ENCODE results near the gene DCDC2C.

Gene DCDC2C

DNA sequence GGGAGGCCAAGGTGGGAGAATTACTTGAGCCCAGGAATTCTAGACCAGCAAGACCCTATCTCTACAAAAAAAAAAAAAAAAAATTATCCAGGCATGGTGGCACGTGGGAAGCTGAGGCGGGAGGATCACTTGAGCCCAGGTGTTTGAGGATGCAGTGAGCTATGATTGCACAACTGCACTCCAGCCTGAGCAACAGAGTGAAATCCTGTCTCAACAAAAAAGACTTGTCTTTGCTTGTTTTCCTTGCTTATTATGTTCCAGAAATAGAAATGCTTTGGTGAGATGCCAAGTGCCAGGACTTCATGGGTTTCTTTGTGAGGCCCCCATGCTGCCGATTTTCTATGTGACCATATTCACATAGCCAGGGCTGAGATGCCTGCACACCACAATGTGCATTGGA, 9.0 kb downstream of the DCDC2C start:
- Histone ChIP-seq H3K4me1 (ENCODE audit: insufficient read depth, low read length) (no peaks in the 10 kb centered on the region), H3K36me3 (ENCODE audit: insufficient read depth, low read length) (no peaks in the 10 kb centered on the region), H3K9ac (ENCODE audit: low read depth, low read length) (no peak overlapping the region), H3K9me3 (ENCODE audit: control insufficient read depth, insufficient read depth, low read length) (no peaks in the 10 kb centered on the region)

DNA sequence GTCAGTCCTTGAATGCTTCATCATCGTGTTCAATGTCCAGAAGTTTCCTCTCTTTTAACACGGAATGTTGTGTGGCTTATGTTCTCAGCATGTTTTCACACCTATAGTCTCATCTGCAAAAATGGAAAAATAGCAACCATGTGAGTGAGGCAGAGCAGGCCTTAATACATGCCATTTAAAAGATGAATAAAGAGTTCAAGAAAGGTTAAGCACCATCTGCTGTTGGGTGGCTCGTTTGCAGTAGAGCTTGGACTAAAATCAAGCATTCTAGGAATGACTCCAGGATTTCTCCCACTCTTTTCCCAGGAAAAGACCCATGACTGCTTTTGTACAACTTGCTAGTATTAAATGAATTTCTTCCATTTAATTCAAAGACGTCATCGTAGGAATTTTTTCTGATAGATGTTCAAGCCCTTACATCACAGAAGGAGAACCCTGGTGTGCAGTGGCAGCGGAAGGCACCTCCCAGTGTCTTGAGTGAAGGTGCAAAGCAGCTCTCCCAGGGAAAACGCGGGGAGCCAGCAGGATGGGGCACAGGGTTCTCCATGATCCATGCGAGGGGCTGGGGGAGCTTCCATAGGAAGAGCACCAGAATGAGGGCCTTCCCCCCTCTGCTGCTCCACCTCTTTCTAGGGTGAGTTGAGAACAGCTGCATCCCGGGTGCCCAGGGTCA, 9.6 kb downstream of the DCDC2C start:
- Histone ChIP-seq H3K4me1 (ENCODE audit: insufficient read depth, low read length) (no peaks in the 10 kb centered on the region), H3K9me3 (ENCODE audit: control insufficient read depth, insufficient read depth, low read length) (no peaks in the 10 kb centered on the region), H3K36me3 (ENCODE audit: insufficient read depth, low read length) (no peaks in the 10 kb centered on the region), H3K9ac (ENCODE audit: low read depth, low read length) (no peak overlapping the region)

DNA sequence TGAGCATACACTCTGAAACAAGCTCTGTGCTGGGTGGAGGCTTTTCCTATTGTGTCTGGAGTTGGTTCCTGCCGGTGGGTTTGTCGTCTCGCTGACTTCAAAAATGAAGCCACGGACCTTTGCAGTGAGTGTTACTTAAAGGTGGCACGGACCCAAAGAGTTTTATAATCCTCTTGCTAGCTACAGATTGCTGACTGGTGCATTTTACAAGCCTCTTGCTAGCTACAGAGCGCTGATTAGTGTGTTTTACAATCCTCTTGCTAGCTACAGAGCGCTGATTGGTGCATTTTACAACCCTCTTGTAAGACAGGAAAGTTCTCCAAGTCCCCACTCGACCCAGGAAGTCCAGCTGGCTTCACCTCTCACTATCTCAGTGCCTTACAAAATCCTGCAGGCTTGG, 15.3 kb downstream of the DCDC2C start:
- H3K9ac ChIP-seq (ENCODE audit: low read depth, low read length): no peak overlapping the region
- no peaks in the 10 kb centered on the region for H3K36me3 ChIP-seq (ENCODE audit: insufficient read depth, low read length)
- H3K4me1 ChIP-seq (ENCODE audit: insufficient read depth, low read length): no peaks in the 10 kb centered on the region
- H3K9me3 ChIP-seq (ENCODE audit: control insufficient read depth, insufficient read depth, low read length): 0 out of 2 replicates have a peak, but pooled peaks cover 3% of the 10 kb centered on the region

GRCh38 chr2:3725002-3725401, 21.6 kb downstream of the DCDC2C start:
- Histone ChIP-seq H3K36me3 (ENCODE audit: insufficient read depth, low read length) (no peaks in the 10 kb centered on the region), H3K4me1 (ENCODE audit: insufficient read depth, low read length) (no peaks in the 10 kb centered on the region), H3K9ac (ENCODE audit: low read depth, low read length) (no peak overlapping the region), H3K9me3 (ENCODE audit: control insufficient read depth, insufficient read depth, low read length) (0 out of 2 replicates have a peak, but pooled peaks cover 3% of the 10 kb centered on the region)

- Histone ChIP-seq H3K4me1 (ENCODE audit: insufficient read depth, low read length) (no peaks in the 10 kb centered on the region), H3K9ac (ENCODE audit: low read depth, low read length) (no peak overlapping the region), H3K9me3 (ENCODE audit: control insufficient read depth, insufficient read depth, low read length) (0 out of 2 replicates have a peak, but pooled peaks cover 2% of the 10 kb centered on the region), H3K36me3 (ENCODE audit: insufficient read depth, low read length) (no peaks in the 10 kb centered on the region)
These were observed 22.3 kb downstream of the DCDC2C start for GRCh38 chr2:3725458-3726250.

DNA sequence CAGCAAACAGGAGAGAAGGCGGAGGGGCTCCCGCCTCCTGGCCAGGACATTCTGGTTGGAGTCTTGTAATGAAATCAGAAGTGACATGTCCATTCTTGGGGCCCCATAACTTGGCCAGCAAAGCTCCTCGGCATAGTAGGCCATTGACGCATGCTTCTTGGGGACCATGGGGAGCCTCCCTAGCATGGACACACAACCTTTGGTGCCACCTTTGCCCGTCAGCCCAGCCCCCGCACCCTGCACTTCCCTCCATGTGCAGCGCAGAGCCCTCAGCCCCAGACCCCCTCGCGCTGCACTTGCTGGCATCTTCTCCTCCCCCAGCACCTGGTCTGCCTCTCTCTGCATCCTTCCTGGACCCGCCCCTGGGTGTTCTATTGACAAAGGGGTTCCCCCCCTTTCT, 23.1 kb downstream of the DCDC2C start:
- Histone ChIP-seq H3K9ac (ENCODE audit: low read depth, low read length) (no peak overlapping the region), H3K9me3 (ENCODE audit: control insufficient read depth, insufficient read depth, low read length) (no peaks in the 10 kb centered on the region), H3K36me3 (ENCODE audit: insufficient read depth, low read length) (no peaks in the 10 kb centered on the region), H3K4me1 (ENCODE audit: insufficient read depth, low read length) (no peaks in the 10 kb centered on the region)

DNA sequence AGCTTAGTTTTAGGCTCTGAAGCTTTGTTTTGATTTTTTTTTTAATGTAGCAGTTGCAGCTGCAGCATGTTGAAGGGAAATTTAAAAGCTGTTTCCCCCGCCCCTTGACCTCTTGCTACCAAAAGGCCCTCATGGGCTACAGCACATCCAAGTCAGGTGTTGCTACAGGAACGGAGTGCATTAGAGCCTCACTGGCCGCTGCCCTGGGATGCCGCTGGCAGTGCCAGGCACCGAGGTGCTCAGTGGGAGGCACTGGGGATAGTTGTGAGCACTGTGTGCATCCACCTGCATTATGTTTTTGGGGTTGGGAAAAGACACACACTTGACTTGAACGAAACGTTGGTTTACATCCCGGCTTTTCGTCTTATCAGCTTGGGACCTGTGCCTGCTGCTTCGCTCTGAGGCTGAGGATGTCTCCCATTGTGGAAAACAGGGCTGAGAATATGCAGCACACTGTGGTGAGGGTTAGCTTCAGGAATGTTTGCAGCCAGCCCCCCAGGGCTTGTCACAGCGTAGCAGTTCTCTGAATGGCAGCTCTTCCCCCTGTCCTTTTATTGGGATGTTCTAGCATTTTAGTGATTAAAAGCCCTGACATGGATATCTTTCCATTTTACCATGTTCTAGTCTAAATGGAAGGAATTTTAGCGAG, 24.1 kb downstream of the DCDC2C start:
- no peaks in the 10 kb centered on the region for H3K36me3 ChIP-seq (ENCODE audit: insufficient read depth, low read length)
- H3K9me3 ChIP-seq (ENCODE audit: control insufficient read depth, insufficient read depth, low read length): no peaks in the 10 kb centered on the region
- peak overlapping the region; percentile 49; the same call in 1 of the 2 replicates for H3K9ac ChIP-seq (ENCODE audit: low read depth, low read length)
- H3K4me1 ChIP-seq (ENCODE audit: insufficient read depth, low read length): no peaks in the 10 kb centered on the region

DNA sequence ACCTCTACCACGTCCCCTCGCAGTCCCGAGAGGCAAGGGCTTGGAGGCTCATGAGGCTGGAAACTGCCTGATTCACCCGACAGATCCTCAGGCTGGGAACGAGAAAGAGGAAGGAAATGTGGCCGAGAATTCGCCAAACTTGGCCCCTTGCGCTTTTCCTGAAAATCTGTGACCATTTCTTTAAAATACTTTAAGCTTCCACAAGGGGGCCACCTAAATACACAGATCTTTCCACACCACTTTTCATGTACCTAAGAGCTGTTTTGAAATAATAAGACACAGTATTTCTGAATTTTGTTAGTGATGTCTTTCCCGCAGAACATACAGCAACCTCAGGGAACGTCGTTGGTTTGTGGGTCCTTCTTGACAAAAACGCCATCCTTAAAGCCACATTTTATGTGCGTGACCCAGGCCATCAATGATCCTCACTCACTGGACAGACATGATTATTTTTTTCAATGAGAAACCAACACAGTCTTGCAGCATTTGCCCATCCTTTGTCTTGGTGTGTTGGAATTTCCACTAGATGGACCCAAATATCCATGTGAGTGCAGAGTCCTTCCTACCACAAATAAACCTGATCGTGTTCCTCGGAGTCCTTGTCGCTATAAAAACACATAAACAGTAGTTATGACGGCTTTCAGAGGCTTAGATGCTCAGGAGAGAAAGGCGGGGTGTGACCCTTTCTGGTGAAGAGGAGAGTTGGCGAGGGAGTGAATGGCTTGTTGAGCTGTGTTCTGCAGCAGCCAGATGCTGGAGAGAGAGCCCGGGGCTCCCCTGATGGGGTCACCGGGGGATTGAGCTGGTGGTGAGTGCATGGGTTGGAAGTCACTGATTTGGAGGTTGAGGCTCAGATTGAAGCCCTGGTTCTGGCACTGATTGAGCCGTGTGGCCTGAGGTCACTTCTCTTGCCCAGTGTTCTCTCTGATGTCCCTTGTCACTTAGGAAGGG, 25.0 kb downstream of the DCDC2C start:
- Histone ChIP-seq H3K9me3 (ENCODE audit: control insufficient read depth, insufficient read depth, low read length) (no peaks in the 10 kb centered on the region), H3K4me1 (ENCODE audit: insufficient read depth, low read length) (no peaks in the 10 kb centered on the region), H3K9ac (ENCODE audit: low read depth, low read length) (peak overlapping the region; percentile 49; the same call in 1 of the 2 replicates), H3K36me3 (ENCODE audit: insufficient read depth, low read length) (no peaks in the 10 kb centered on the region)

DNA sequence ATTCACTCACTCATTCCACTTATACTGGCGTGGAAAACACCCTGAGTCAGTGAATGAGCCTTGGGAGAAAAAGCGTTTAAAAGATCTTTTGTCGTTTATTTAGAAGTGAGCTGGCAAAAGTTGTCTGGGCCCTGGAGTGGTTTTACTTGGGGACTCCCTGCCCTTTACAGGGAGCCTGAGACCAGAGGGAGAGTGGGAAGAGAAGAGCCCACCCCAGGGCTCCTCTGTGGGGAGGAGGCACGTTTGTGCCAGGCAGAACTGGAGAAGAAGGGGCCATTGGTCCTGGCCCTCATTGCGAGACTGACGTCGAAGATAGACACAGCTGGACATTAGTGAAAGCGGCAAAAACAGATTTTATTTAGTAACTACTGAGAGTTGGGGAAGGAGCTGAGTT, 25.7 kb downstream of the DCDC2C start:
- H3K4me1 ChIP-seq (ENCODE audit: insufficient read depth, low read length): no peaks in the 10 kb centered on the region
- H3K9ac ChIP-seq (ENCODE audit: low read depth, low read length): no peak overlapping the region
- no peaks in the 10 kb centered on the region for H3K9me3 ChIP-seq (ENCODE audit: control insufficient read depth, insufficient read depth, low read length)
- no peaks in the 10 kb centered on the region for H3K36me3 ChIP-seq (ENCODE audit: insufficient read depth, low read length)

GRCh38 chr2:3729786-3730185, 26.4 kb downstream of the DCDC2C start:
- Histone ChIP-seq H3K36me3 (ENCODE audit: insufficient read depth, low read length) (no peaks in the 10 kb centered on the region), H3K4me1 (ENCODE audit: insufficient read depth, low read length) (no peaks in the 10 kb centered on the region), H3K9me3 (ENCODE audit: control insufficient read depth, insufficient read depth, low read length) (no peaks in the 10 kb centered on the region), H3K9ac (ENCODE audit: low read depth, low read length) (no peak overlapping the region)

DNA sequence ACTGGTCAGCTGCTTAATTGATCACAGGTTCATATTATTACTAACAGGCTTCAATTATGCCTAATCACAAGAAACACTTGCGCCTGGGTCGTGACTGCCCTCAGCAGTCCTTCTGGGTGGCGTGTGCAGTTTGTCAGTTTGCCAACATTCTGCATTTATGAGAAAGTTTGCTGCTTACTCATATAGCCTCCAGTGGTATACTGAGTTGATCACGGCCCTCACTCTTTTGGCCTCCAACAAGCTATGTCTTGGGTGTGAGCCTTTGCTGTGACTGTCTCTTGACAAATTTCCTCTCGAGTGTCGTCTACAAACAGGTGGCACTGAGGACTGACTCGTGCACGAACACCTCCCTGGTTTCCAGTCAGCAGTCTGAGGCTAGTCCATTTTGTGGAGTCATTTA, 27.3 kb downstream of the DCDC2C start:
- no peaks in the 10 kb centered on the region for H3K36me3 ChIP-seq (ENCODE audit: insufficient read depth, low read length)
- H3K9ac ChIP-seq (ENCODE audit: low read depth, low read length): no peak overlapping the region
- no peaks in the 10 kb centered on the region for H3K4me1 ChIP-seq (ENCODE audit: insufficient read depth, low read length)
- H3K9me3 ChIP-seq (ENCODE audit: control insufficient read depth, insufficient read depth, low read length): no peaks in the 10 kb centered on the region

GRCh38 chr2:3731829-3732228, 28.5 kb downstream of the DCDC2C start:
- H3K9ac ChIP-seq (ENCODE audit: low read depth, low read length): no peak overlapping the region
- H3K36me3 ChIP-seq (ENCODE audit: insufficient read depth, low read length): no peaks in the 10 kb centered on the region
- no peaks in the 10 kb centered on the region for H3K9me3 ChIP-seq (ENCODE audit: control insufficient read depth, insufficient read depth, low read length)
- H3K4me1 ChIP-seq (ENCODE audit: insufficient read depth, low read length): no peaks in the 10 kb centered on the region

DNA sequence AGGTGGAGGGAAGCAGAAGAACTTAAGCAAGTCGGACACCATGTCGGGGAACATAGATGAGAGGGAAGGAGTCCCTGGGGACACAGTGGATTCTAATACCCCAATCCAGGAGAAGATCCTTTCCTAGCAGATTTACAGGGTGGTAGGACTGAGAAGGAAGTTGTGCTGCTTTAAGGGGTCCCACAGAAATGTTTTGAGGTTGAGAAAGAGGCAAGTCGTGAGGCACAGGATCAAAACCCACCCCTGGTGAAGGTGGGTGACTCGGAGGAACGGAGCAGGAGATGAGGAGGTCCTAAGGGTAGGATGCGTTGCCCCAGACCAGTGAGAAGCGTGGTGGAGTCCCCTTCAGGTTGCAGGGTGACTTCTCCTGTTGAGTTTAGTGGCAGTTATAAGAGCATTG, 32.7 kb downstream of the DCDC2C start:
- H3K9ac ChIP-seq (ENCODE audit: low read depth, low read length): no peak overlapping the region
- no peaks in the 10 kb centered on the region for H3K4me1 ChIP-seq (ENCODE audit: insufficient read depth, low read length)
- H3K9me3 ChIP-seq (ENCODE audit: control insufficient read depth, insufficient read depth, low read length): 0 out of 2 replicates have a peak, but pooled peaks cover 2% of the 10 kb centered on the region
- no peaks in the 10 kb centered on the region for H3K36me3 ChIP-seq (ENCODE audit: insufficient read depth, low read length)

GRCh38 chr2:3737128-3737527, 33.8 kb downstream of the DCDC2C start:
- H3K9me3 ChIP-seq (ENCODE audit: control insufficient read depth, insufficient read depth, low read length): 0 out of 2 replicates have a peak, but pooled peaks cover 2% of the 10 kb centered on the region
- H3K9ac ChIP-seq (ENCODE audit: low read depth, low read length): no peak overlapping the region
- H3K4me1 ChIP-seq (ENCODE audit: insufficient read depth, low read length): no peaks in the 10 kb centered on the region
- H3K36me3 ChIP-seq (ENCODE audit: insufficient read depth, low read length): no peaks in the 10 kb centered on the region
